Measurements from ENCODE around the gene NOX4.

NOX4 gene

DNA sequence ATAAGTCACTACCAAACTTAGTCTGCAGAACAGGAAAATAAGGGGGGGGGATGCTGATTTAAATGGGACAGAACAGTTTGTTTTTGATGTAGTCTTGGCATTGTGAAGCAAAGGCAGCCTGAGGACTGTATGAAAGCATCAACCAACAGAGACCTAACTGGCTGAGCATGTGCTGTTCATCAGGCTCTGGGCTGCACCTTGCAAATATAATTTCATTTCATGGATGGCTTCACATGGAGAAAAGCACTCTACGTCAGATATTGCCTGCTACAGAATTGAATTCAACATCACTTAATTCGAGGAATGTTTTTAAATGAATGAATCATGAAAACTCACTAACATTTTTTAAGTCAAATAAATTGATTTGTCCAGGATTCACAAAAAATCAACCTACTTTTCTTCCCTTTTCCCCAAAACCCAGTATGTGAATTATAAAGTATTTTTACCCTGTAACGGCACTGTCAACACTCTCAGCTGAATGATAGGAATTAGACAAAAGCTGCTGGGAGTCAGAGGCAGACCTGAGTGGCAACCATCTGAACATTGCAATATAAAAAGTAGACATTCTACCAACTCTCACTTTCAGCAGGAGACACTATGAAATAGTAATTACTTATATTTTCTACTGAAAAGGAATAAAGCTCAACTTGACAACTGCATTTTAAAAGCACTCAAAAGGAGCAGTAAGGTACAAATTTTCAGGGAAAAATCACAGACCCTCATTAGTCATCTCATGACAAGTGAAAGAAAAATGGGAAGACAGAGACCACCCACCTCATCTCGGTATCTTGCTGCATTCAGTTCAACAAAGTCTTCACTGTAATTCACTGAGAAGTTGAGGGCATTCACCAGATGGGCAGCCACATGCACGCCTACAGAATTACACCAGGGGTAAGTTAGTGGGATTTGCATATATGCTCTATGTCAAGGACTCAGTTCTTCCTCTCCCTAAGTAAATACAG, 47.5 kb downstream of the NOX4 start:
- Histone ChIP-seq H3K36me3 (replicated peaks) (no peaks in the 10 kb centered on the region), H3K4me3 (ENCODE audit: low read depth, low read length) (no peak overlapping the region), H3K27ac (no peak overlapping the region), H3K27me3 (replicated peaks) (no peaks in the 10 kb centered on the region)
- in situ Hi-C loops (cut with HindIII; ENCODE audit: low pct_ligation_motif_present, low sequenced_read_pairs) = no loop called here
- no peak for DNase-seq
- TF ChIP-seq, protein P1, sequence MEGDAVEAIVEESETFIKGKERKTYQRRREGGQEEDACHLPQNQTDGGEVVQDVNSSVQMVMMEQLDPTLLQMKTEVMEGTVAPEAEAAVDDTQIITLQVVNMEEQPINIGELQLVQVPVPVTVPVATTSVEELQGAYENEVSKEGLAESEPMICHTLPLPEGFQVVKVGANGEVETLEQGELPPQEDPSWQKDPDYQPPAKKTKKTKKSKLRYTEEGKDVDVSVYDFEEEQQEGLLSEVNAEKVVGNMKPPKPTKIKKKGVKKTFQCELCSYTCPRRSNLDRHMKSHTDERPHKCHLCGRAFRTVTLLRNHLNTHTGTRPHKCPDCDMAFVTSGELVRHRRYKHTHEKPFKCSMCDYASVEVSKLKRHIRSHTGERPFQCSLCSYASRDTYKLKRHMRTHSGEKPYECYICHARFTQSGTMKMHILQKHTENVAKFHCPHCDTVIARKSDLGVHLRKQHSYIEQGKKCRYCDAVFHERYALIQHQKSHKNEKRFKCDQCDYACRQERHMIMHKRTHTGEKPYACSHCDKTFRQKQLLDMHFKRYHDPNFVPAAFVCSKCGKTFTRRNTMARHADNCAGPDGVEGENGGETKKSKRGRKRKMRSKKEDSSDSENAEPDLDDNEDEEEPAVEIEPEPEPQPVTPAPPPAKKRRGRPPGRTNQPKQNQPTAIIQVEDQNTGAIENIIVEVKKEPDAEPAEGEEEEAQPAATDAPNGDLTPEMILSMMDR (IDR thresholded peaks at IDR 0.05; ENCODE audit: low read depth, low read length, missing control alignments) = no peak

DNA sequence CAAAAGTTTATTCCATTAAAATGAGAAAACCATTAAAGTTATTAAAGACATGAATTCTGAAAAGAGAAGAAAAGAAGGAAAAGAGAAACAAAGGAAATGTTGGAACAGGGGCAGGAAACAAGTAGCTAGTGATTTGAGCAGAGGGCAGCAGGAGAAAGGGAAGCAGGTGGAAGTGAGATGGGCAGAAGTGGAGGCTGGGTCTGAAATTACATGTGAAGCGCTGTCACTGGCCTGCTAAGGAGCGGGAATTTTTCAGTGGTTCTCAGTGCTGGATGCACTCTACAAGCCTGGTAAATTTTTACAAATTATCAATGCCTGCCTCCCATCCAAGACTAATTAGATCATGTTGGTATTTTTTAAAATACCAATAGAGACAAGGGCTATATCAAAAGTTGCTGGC, 48.4 kb downstream of the NOX4 start:
- TF ChIP-seq, protein P1 (IDR thresholded peaks at IDR 0.05; ENCODE audit: low read depth, low read length, missing control alignments) = no peak
- H3K4me3 ChIP-seq (ENCODE audit: low read depth, low read length) = no peak overlapping the region
- in situ Hi-C loops (cut with HindIII; ENCODE audit: low pct_ligation_motif_present, low sequenced_read_pairs) = no loop called here
- H3K27ac ChIP-seq = no peak overlapping the region
- no peaks in the 10 kb centered on the region for H3K36me3 ChIP-seq (replicated peaks)
- no peaks in the 10 kb centered on the region for H3K27me3 ChIP-seq (replicated peaks)
- no peak for DNase-seq

DNA sequence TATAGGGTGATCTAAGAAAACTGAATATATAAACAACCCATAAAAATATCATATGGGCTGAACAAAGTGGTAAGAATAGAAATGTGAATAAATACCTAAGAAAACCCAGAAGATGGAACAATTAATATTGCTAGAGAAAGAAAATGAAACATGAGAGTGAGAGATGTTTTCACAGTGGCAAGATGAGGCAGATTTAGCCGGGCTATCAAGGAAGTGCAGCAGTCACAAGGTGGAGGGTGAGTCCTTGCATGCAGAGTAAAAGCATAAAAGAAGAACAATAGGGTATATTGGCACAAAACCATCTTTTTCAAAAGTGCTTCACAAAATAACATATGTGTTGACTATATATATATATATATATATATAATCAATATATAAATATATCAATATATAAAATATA, 49.6 kb downstream of the NOX4 start:
- in situ Hi-C loops (cut with HindIII; ENCODE audit: low pct_ligation_motif_present, low sequenced_read_pairs) = no loop called here
- H3K36me3 ChIP-seq (replicated peaks) = no peaks in the 10 kb centered on the region
- TF ChIP-seq, protein P1 (IDR thresholded peaks at IDR 0.05; ENCODE audit: low read depth, low read length, missing control alignments) = no peak

DNA sequence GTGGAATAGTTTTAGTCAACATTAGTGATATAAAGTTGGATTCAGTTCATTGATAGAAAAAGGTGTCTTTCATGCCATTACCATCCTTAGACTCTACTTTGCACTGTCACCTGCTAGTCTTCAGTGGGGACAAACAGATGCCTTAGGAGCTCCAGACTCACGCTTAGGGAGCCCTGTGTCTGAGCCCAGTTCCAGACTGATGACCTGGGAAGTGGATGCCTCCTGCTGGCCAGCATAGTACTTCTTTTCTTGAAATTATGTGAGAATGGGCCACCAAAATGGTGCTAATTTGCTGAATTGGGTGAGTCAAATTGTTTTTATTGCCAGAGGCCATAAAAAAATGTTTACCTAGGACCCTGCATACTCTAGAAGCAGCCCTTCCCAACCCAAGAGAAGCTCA, 53.9 kb downstream of the NOX4 start:
- TF ChIP-seq, protein P1 (IDR thresholded peaks at IDR 0.05; ENCODE audit: low read depth, low read length, missing control alignments) = no peak
- DNase-seq = no peak
- Histone ChIP-seq H3K4me3 (ENCODE audit: low read depth, low read length) (no peak overlapping the region), H3K27ac (no peak overlapping the region), H3K27me3 (replicated peaks) (no peaks in the 10 kb centered on the region), H3K36me3 (replicated peaks) (no peaks in the 10 kb centered on the region)
- in situ Hi-C loops (cut with HindIII; ENCODE audit: low pct_ligation_motif_present, low sequenced_read_pairs) = no loop called here

More for the DNA sequence above, 49.6 kb downstream of the NOX4 start:
- no peak overlapping the region for H3K27ac ChIP-seq
- no peak overlapping the region for H3K4me3 ChIP-seq (ENCODE audit: low read depth, low read length)
- no peaks in the 10 kb centered on the region for H3K27me3 ChIP-seq (replicated peaks)
- DNase-seq = no peak

DNA sequence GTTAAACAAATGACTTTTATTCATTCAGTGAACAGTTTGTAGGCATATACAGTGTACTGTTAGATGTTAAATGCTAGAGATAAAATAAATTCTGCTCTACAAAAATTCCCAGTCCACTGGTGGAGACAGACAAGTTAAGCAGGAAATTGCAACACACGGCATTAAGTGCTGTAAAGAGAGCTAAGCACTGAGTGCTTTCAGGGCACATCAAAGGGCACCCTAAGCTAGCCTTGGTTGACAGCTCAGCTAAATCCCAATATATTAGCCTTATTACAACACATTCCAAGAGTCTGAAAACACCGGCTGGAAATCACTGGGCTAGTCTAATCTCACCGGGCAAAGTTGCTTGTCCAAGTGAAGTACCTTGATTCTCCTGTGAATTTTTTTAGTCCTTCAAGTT, 55.1 kb downstream of the NOX4 start:
- H3K4me3 ChIP-seq (ENCODE audit: low read depth, low read length) = no peak overlapping the region
- no peaks in the 10 kb centered on the region for H3K27me3 ChIP-seq (replicated peaks)
- H3K36me3 ChIP-seq (replicated peaks) = no peaks in the 10 kb centered on the region
- TF ChIP-seq, protein P1 (IDR thresholded peaks at IDR 0.05; ENCODE audit: low read depth, low read length, missing control alignments) = no peak
- in situ Hi-C loops (cut with HindIII; ENCODE audit: low pct_ligation_motif_present, low sequenced_read_pairs) = no loop called here
- peak; percentile 15 for DNase-seq
- H3K27ac ChIP-seq = no peak overlapping the region

Data from brain microvascular endothelial cell (primary cell).